Astrocyte (in vitro differentiated cells and primary cell): Measurements from ENCODE around the gene RYR2. TPM values are rescaled to one million over a fixed set of nuclear protein-coding genes. Genes with fewer than 3 reads are reported as not detected.

Experiments used
- DNase-seq: peaks from one replicate; pipeline ENCODE4 v3.0.0-alpha.2; 2010; ENCODE audit warnings: low read depth
- FAIRE-seq: peaks from 2 replicates; lab custom pipeline; 2011; peaks lifted over from hg19 to GRCh38; lab: Jason Lieb, UNC
- H2AFZ ChIP-seq: 2 replicates; pipeline ENCODE4 v1.6.0; 2012; ENCODE audit warnings: low read depth, low read length, inconsistent platforms
- H3K27ac ChIP-seq: 2 replicates; pipeline ENCODE4 v1.5.1; 2011; ENCODE audit warnings: low read depth, low read length, inconsistent platforms
- H3K27me3 ChIP-seq: 2 replicates; pipeline ENCODE4 v1.6.0; 2011; ENCODE audit warnings: low read length, inconsistent platforms; ENCODE audit not compliant: insufficient read depth
- H3K36me3 ChIP-seq: 2 replicates; pipeline ENCODE4 v1.5.1; 2011; ENCODE audit warnings: low read length, inconsistent platforms; ENCODE audit not compliant: insufficient read depth
- H3K4me1 ChIP-seq: 2 replicates; pipeline ENCODE4 v1.5.1; 2011; ENCODE audit warnings: low read length, inconsistent platforms; ENCODE audit not compliant: insufficient read depth
- H3K4me2 ChIP-seq: 2 replicates; pipeline ENCODE4 v1.6.0; 2012; ENCODE audit warnings: low read length, inconsistent platforms
- H3K4me3 ChIP-seq: 2 replicates; pipeline ENCODE4 v1.5.1; 2011; ENCODE audit warnings: low read depth, mild to moderate bottlenecking, low read length, inconsistent platforms; ENCODE audit not compliant: insufficient read depth
- H3K79me2 ChIP-seq: 2 replicates; pipeline ENCODE4 v1.6.0; 2012; ENCODE audit warnings: mild to moderate bottlenecking, low read length, inconsistent platforms; ENCODE audit not compliant: insufficient read depth
- H3K9ac ChIP-seq: 2 replicates; pipeline ENCODE4 v1.6.0; 2012; ENCODE audit warnings: mild to moderate bottlenecking, low read length, inconsistent platforms
- H3K9me3 ChIP-seq: 2 replicates; pipeline ENCODE4 v1.5.1; 2012; ENCODE audit warnings: low read depth, mild to moderate bottlenecking, low read length, inconsistent platforms; ENCODE audit not compliant: insufficient read depth
- H4K20me1 ChIP-seq: 2 replicates; pipeline ENCODE4 v1.6.0; 2012; ENCODE audit warnings: low read length, inconsistent platforms; ENCODE audit not compliant: insufficient read depth
- H3K27ac Mint-ChIP-seq: one replicate; pipeline ENCODE4 v1.8.0; 2021; ENCODE audit warnings: mild to moderate bottlenecking, mixed read lengths; ENCODE audit not compliant: unreplicated experiment
- H3K27me3 Mint-ChIP-seq: one replicate; pipeline ENCODE4 v1.8.0; 2021; ENCODE audit warnings: low read depth, mixed read lengths; ENCODE audit not compliant: unreplicated experiment
- H3K36me3 Mint-ChIP-seq: one replicate; pipeline ENCODE4 v1.8.0; 2021; ENCODE audit warnings: low read depth, mixed read lengths; ENCODE audit not compliant: unreplicated experiment
- H3K4me1 Mint-ChIP-seq: one replicate; pipeline ENCODE4 v1.8.0; 2021; ENCODE audit warnings: low read depth, mixed read lengths; ENCODE audit not compliant: unreplicated experiment
- H3K4me3 Mint-ChIP-seq: one replicate; pipeline ENCODE4 v1.8.0; 2021; ENCODE audit warnings: mild to moderate bottlenecking, moderate library complexity, mixed read lengths; ENCODE audit not compliant: unreplicated experiment
- H3K9me3 Mint-ChIP-seq: one replicate; pipeline ENCODE4 v1.8.0; 2021; ENCODE audit warnings: mild to moderate bottlenecking, mixed read lengths; ENCODE audit not compliant: unreplicated experiment
- CTCF ChIP-seq: IDR thresholded peaks from 2 replicates; pipeline ENCODE4 v1.5.1; 2011; ENCODE audit warnings: low read depth, mild to moderate bottlenecking, inconsistent platforms, low read length, moderate library complexity; ENCODE audit not compliant: insufficient read depth
- EZH2 ChIP-seq: IDR thresholded peaks from 2 replicates; pipeline ENCODE4 v1.6.1; 2012; ENCODE audit warnings: mild to moderate bottlenecking, low read length, inconsistent platforms; ENCODE audit not compliant: insufficient read depth
- total RNA-seq: library from RNA; stranded (reverse); gene quantifications from 2 replicates; pipeline ENCODE4 v1.2.1, GENCODE V29; 2021

The RYR2 gene
- total RNA-seq, 1 donor from 2014 or later: 0.30 TPM

GRCh38 chr1:237070519-237070918, 28.5 kb downstream of the RYR2 start:
- no peaks in the 10 kb centered on the region for H3K36me3 ChIP-seq
- no peaks in the 10 kb centered on the region for H3K4me1 ChIP-seq
- Mint-ChIP-seq H3K4me3 (no peak overlapping the region), H3K9me3 (peaks cover 4% of the 10 kb centered on the region), H3K4me1 (peaks cover 1% of the 10 kb centered on the region), H3K36me3 (no peaks in the 10 kb centered on the region), H3K27ac (no peak overlapping the region), H3K27me3 (no peaks in the 10 kb centered on the region)
- H2AFZ ChIP-seq: no peak overlapping the region
- no peaks in the 10 kb centered on the region for H3K9me3 ChIP-seq
- H4K20me1 ChIP-seq: no peaks in the 10 kb centered on the region
- TF ChIP-seq EZH2: no peak
- TF ChIP-seq CTCF: no peak
- DNase-seq: no peak
- FAIRE-seq: no peak
- no peak overlapping the region for H3K4me2 ChIP-seq
- no peaks in the 10 kb centered on the region for H3K79me2 ChIP-seq
- no peak overlapping the region for H3K4me3 ChIP-seq
- H3K27me3 ChIP-seq: no peaks in the 10 kb centered on the region
- H3K27ac ChIP-seq: no peak overlapping the region
- H3K9ac ChIP-seq: no peak overlapping the region

- no peaks in the 10 kb centered on the region for H4K20me1 ChIP-seq
- DNase-seq: no peak
- TF ChIP-seq CTCF (no peak), EZH2 (no peak)
- no peak overlapping the region for H3K4me3 Mint-ChIP-seq
- H3K27me3 Mint-ChIP-seq: no peaks in the 10 kb centered on the region
- no peaks in the 10 kb centered on the region for H3K4me1 ChIP-seq
- H3K36me3 ChIP-seq: no peaks in the 10 kb centered on the region
- H2AFZ ChIP-seq: no peak overlapping the region
- FAIRE-seq: no peak
- no peak overlapping the region for H3K27ac ChIP-seq
- H3K27me3 ChIP-seq: no peaks in the 10 kb centered on the region
- H3K4me2 ChIP-seq: no peak overlapping the region
- H3K4me3 ChIP-seq: no peak overlapping the region
- H3K36me3 Mint-ChIP-seq: no peaks in the 10 kb centered on the region
- no peak overlapping the region for H3K9ac ChIP-seq
- H3K9me3 ChIP-seq: no peaks in the 10 kb centered on the region
- H3K9me3 Mint-ChIP-seq: peaks cover 4% of the 10 kb centered on the region
- no peaks in the 10 kb centered on the region for H3K79me2 ChIP-seq
- no peak overlapping the region for H3K27ac Mint-ChIP-seq
- peaks cover 1% of the 10 kb centered on the region for H3K4me1 Mint-ChIP-seq
Measured at GRCh38 chr1:237071641-237072420, 29.8 kb downstream of the RYR2 start.

- no peaks in the 10 kb centered on the region for H4K20me1 ChIP-seq
- Mint-ChIP-seq H3K4me1 (peaks cover 1% of the 10 kb centered on the region), H3K27me3 (no peaks in the 10 kb centered on the region), H3K36me3 (no peaks in the 10 kb centered on the region), H3K4me3 (no peak overlapping the region), H3K27ac (no peak overlapping the region), H3K9me3 (peaks cover 4% of the 10 kb centered on the region)
- H3K79me2 ChIP-seq: no peaks in the 10 kb centered on the region
- no peaks in the 10 kb centered on the region for H3K27me3 ChIP-seq
- no peak overlapping the region for H3K4me3 ChIP-seq
- FAIRE-seq (no peak), DNase-seq (no peak)
- H3K4me2 ChIP-seq: no peak overlapping the region
- H3K27ac ChIP-seq: no peak overlapping the region
- H3K36me3 ChIP-seq: no peaks in the 10 kb centered on the region
- no peak overlapping the region for H2AFZ ChIP-seq
- no peak overlapping the region for H3K9ac ChIP-seq
- H3K4me1 ChIP-seq: no peaks in the 10 kb centered on the region
- no peak for TF ChIP-seq EZH2
- TF ChIP-seq CTCF: no peak
- no peaks in the 10 kb centered on the region for H3K9me3 ChIP-seq
Measured at GRCh38 chr1:237074371-237075117, 32.6 kb downstream of the RYR2 start.
